ENCODE data around the gene KCNA2.
A peak's percentile ranks its signal among the peaks of the same experiment; 100 is the strongest.

Gene KCNA2

GRCh38 chr1:110563089-110563488 is 43.1 kb downstream of the KCNA2 start:
- DNase-seq, result no peak

- DNase-seq, result peak; percentile 68
Observed at GRCh38 chr1:110561596-110561995, 44.6 kb downstream of the KCNA2 start.

- no peak for DNase-seq
Observed at GRCh38 chr1:110559157-110559556, 47.0 kb downstream of the KCNA2 start.

- no peak for DNase-seq
Observed at GRCh38 chr1:110557481-110557880, 48.7 kb downstream of the KCNA2 start.

GRCh38 chr1:110556471-110556807 is 49.7 kb downstream of the KCNA2 start:
- DNase-seq, result no peak

GRCh38 chr1:110555807-110556470 is 50.2 kb downstream of the KCNA2 start:
- DNase-seq, result peak; percentile 55

- peak; percentile 74 for DNase-seq
Observed at GRCh38 chr1:110554871-110555801, 51.0 kb downstream of the KCNA2 start.

GRCh38 chr1:110551278-110551809 is 54.8 kb downstream of the KCNA2 start:
- no peak for DNase-seq

- no peak for DNase-seq
Observed at GRCh38 chr1:110549831-110550230, 56.3 kb downstream of the KCNA2 start.

- DNase-seq, result peak; percentile 53
Observed at GRCh38 chr1:110548381-110548780, 57.8 kb downstream of the KCNA2 start.

- DNase-seq, result no peak
Observed at GRCh38 chr1:110547017-110547416, 59.1 kb downstream of the KCNA2 start.

GRCh38 chr1:110545492-110545891 is 60.7 kb downstream of the KCNA2 start:
- DNase-seq, result no peak

- DNase-seq, result no peak
Observed at GRCh38 chr1:110544753-110545152, 61.4 kb downstream of the KCNA2 start.

Measured in eye (tissue), 1 donor.